Stomach (tissue), 4 donors: Measurements from ENCODE around the gene TBC1D25.

Experiments used
- EP300 ChIP-seq: sonication (generic); formaldehyde crosslinking; IDR thresholded peaks from one replicate; pipeline ENCODE4 v1.6.1; 2017; ENCODE audit warnings: antibody characterized with exemption
- POLR2A ChIP-seq, 4 donors: fragments of 450-650 bp; IDR thresholded peaks; one replicate each; pipeline ENCODE4 v1.6.1; 2016; ENCODE audit warnings: antibody characterized with exemption in 4 of 4, control low read depth in 2 of 4, mild to moderate bottlenecking in 1 of 4, moderate library complexity in 1 of 4
- POLR2AphosphoS5 ChIP-seq, 3 donors: sonication (generic); formaldehyde crosslinking; IDR thresholded peaks; one replicate each; pipeline ENCODE4 v1.6.1; 2016; ENCODE audit warnings: antibody characterized with exemption in 3 of 3
- TF ChIP-seq, protein P1 (sequence below), 7 experiments: fragments of 450-650 bp in 4 of 7; fragments of 200-600 bp in 3 of 7; sonication (generic) in 3 of 7; IDR thresholded peaks; one replicate each; pipeline ENCODE4 v1.5.1; 2016 to 2019; ENCODE audit warnings: antibody characterized with exemption in 7 of 7, control low read depth in 2 of 7, mild to moderate bottlenecking in 1 of 7

DNA sequence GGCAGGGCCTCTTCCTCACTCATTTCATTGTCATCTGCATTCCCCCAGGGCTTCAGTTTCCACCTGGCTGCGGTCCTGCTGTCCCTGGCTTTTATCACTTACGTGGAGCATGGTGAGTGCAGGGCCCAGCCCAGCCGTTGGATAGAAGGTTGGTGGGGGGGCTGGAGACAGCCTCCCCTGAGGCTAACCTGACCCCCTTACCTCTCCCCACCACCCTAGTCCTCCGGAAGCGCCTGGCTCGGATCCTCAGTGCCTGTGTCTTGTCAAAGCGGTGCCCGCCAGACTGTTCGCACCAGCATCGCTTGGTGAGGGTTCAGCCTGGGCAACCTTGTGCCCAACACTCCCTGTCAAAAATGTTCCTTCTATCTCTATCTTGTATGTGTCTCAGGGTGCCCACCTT lies 23.7 kb upstream of the TBC1D25 start:
- TF ChIP-seq, protein P1, sequence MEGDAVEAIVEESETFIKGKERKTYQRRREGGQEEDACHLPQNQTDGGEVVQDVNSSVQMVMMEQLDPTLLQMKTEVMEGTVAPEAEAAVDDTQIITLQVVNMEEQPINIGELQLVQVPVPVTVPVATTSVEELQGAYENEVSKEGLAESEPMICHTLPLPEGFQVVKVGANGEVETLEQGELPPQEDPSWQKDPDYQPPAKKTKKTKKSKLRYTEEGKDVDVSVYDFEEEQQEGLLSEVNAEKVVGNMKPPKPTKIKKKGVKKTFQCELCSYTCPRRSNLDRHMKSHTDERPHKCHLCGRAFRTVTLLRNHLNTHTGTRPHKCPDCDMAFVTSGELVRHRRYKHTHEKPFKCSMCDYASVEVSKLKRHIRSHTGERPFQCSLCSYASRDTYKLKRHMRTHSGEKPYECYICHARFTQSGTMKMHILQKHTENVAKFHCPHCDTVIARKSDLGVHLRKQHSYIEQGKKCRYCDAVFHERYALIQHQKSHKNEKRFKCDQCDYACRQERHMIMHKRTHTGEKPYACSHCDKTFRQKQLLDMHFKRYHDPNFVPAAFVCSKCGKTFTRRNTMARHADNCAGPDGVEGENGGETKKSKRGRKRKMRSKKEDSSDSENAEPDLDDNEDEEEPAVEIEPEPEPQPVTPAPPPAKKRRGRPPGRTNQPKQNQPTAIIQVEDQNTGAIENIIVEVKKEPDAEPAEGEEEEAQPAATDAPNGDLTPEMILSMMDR (IDR thresholded peaks at IDR 0.05): no peak
- TF ChIP-seq POLR2A (IDR thresholded peaks at IDR 0.05): no peak
- no peak for TF ChIP-seq POLR2AphosphoS5 (IDR thresholded peaks at IDR 0.05)
- no peak for TF ChIP-seq EP300
